Adrenal gland (tissue), 5 donors: ENCODE results near the gene LANCL2.

ENCODE experiments used
- POLR2A ChIP-seq, 2 donors: fragments of 450-650 bp; IDR thresholded peaks; one replicate each; pipeline ENCODE4 v1.6.1; 2017; ENCODE audit warnings: antibody characterized with exemption in 2 of 2, mild to moderate bottlenecking in 2 of 2, moderate library complexity in 1 of 2
- TF ChIP-seq, protein P1 (sequence below), 6 experiments: fragments of 450-650 bp in 4 of 6; fragments of 200-600 bp in 2 of 6; sonication (generic) in 1 of 6; IDR thresholded peaks; 1 replicate in 5 of 6; 2 replicates in 1 of 6; pipeline versions ENCODE4 v1.5.1 to v1.8.0; 2016 to 2021; ENCODE audit warnings: antibody characterized with exemption in 6 of 6, mild to moderate bottlenecking in 2 of 6, moderate library complexity in 1 of 6
- donor health status: DM: no; HTN: no; CAD: no.

DNA sequence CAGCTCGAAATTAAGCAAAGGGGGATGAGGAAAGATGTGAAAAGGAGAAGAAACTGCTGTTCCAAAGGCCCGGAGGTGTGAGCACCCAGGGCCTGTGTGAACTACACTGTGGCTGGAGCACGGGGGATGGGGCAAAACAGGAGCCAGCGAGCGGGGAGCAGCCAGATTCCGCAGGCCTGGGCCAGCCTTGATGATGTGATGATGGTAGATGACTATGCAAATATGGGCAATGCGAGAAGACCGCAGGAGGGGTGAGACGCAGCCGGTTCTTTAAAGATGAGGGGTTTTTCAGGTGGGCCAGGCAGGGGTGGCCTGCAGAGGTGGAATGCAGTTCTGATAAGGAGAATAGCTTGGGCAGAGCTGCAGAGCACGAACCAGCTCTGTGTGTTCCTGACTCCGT lies 61.5 kb downstream of the LANCL2 start:
- TF ChIP-seq, protein P1, sequence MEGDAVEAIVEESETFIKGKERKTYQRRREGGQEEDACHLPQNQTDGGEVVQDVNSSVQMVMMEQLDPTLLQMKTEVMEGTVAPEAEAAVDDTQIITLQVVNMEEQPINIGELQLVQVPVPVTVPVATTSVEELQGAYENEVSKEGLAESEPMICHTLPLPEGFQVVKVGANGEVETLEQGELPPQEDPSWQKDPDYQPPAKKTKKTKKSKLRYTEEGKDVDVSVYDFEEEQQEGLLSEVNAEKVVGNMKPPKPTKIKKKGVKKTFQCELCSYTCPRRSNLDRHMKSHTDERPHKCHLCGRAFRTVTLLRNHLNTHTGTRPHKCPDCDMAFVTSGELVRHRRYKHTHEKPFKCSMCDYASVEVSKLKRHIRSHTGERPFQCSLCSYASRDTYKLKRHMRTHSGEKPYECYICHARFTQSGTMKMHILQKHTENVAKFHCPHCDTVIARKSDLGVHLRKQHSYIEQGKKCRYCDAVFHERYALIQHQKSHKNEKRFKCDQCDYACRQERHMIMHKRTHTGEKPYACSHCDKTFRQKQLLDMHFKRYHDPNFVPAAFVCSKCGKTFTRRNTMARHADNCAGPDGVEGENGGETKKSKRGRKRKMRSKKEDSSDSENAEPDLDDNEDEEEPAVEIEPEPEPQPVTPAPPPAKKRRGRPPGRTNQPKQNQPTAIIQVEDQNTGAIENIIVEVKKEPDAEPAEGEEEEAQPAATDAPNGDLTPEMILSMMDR (IDR thresholded peaks at IDR 0.05), result no peak
- TF ChIP-seq POLR2A (IDR thresholded peaks at IDR 0.05), result no peak
